ENCODE results near the gene CYSTM1. TPM values are rescaled to one million over a fixed set of nuclear protein-coding genes. Genes with fewer than 3 reads are reported as not detected.

Gene CYSTM1
- total and polyA plus RNA-seq, 4 donors = 8.1 to 45.7 (median 23.4) TPM

DNA sequence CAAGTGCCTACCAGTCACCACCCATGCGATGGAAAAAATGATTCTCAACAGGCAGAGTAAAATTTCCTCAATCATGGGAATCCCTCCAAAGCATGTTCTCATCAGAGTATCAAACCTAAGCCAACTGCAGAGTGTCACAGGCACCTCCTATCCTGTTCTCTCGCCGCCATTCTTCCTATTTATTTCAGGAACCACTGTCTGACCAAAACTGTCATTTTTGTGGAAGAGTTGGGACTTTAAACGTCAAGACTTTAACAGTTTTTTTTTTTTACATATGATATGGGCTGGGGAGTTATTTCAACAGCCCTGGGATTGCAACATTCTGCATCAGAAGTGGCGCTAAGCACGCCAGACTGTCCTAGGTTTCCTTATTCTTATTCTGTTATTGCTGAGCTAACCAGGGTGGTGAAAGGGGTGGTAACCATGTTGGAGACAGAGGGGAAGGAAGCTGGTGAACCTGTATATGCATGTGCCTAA lies 98.5 kb downstream of the CYSTM1 start:
- 77% methylated on average over 6 of the region's 6 CpGs for WGBS
- peaks cover 0 to 7% (median 0%) of the 10 kb centered on the region in 4 donors for H3K36me3 ChIP-seq (ENCODE audit: control insufficient read depth in 4 of 4, insufficient read depth in 3 of 4, low read depth in 1 of 4, low read length in 3 of 4)
- peak overlapping the region in 1 of 2 donors; percentile 12 for H3K27ac ChIP-seq (ENCODE audit: low read depth in 1 of 2, low read length in 2 of 2)
- H3K9me3 ChIP-seq (ENCODE audit: control insufficient read depth in 4 of 4, low read length in 3 of 4) = no peaks in the 10 kb centered on the region
- TF ChIP-seq EGR1 (IDR thresholded peaks at IDR 0.05; ENCODE audit: low read depth in 2 of 2) = no peak
- no peak for TF ChIP-seq NR2F2 (IDR thresholded peaks at IDR 0.05)
- no peak for TF ChIP-seq RAD21 (IDR thresholded peaks at IDR 0.05)
- TF ChIP-seq, protein P1, sequence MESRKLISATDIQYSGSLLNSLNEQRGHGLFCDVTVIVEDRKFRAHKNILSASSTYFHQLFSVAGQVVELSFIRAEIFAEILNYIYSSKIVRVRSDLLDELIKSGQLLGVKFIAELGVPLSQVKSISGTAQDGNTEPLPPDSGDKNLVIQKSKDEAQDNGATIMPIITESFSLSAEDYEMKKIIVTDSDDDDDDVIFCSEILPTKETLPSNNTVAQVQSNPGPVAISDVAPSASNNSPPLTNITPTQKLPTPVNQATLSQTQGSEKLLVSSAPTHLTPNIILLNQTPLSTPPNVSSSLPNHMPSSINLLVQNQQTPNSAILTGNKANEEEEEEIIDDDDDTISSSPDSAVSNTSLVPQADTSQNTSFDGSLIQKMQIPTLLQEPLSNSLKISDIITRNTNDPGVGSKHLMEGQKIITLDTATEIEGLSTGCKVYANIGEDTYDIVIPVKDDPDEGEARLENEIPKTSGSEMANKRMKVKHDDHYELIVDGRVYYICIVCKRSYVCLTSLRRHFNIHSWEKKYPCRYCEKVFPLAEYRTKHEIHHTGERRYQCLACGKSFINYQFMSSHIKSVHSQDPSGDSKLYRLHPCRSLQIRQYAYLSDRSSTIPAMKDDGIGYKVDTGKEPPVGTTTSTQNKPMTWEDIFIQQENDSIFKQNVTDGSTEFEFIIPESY (IDR thresholded peaks at IDR 0.05) = no peak
- peak; percentile 36 for TF ChIP-seq YY1 (IDR thresholded peaks at IDR 0.05)
- H3K4me1 ChIP-seq (ENCODE audit: control insufficient read depth in 4 of 4, insufficient read depth in 4 of 4, low read length in 3 of 4) = no peaks in the 10 kb centered on the region
- H3K9ac ChIP-seq (ENCODE audit: low read depth in 1 of 2, low read length in 2 of 2) = no peak overlapping the region
- DNase-seq (ENCODE audit: low spot score) = no peak
- H3K4me3 ChIP-seq (ENCODE audit: low read depth in 1 of 3, low read length in 3 of 3) = no peak overlapping the region
- no peaks in the 10 kb centered on the region for H3K27me3 ChIP-seq (ENCODE audit: control insufficient read depth in 4 of 4, insufficient read depth in 4 of 4, low read length in 3 of 4)

DNA sequence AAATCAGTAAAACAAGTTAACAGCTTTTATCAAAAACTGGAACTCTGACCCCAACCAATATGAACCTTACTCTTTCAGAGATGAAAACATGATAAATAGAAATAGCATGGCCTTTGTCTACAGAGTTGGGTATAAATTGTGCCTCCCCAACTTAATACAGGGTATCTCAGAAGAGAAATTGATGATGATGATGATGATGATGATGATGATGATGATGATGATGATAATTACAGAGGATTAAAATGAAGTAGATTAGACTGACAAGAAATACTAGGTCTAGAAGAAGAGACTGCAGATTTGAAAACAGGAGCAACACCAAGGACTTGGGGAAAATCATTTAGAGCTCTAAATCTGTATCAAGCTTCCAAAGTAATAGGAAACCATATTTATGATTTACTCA lies 100.8 kb downstream of the CYSTM1 start:
- H3K9ac ChIP-seq (ENCODE audit: low read depth in 1 of 2, low read length in 2 of 2) = no peak overlapping the region
- H3K36me3 ChIP-seq (ENCODE audit: control insufficient read depth in 4 of 4, insufficient read depth in 3 of 4, low read depth in 1 of 4, low read length in 3 of 4) = peaks cover 3 to 7% (median 4%) of the 10 kb centered on the region in 4 donors
- DNase-seq (ENCODE audit: low spot score) = no peak
- no peaks in the 10 kb centered on the region for H3K27me3 ChIP-seq (ENCODE audit: control insufficient read depth in 4 of 4, insufficient read depth in 4 of 4, low read length in 3 of 4)
- no peaks in the 10 kb centered on the region for H3K4me1 ChIP-seq (ENCODE audit: control insufficient read depth in 4 of 4, insufficient read depth in 4 of 4, low read length in 3 of 4)
- TF ChIP-seq GABPA (IDR thresholded peaks at IDR 0.05 in 1 of 2, conservative IDR thresholded peaks at IDR 0.05 in 1 of 2) (no peak), FOXA2 (IDR thresholded peaks at IDR 0.05) (no peak), CTCF (IDR thresholded peaks at IDR 0.05; ENCODE audit: low read depth, low read length, missing input control) (no peak)
- H3K4me3 ChIP-seq (ENCODE audit: low read depth in 1 of 3, low read length in 3 of 3) = no peak overlapping the region
- H3K9me3 ChIP-seq (ENCODE audit: control insufficient read depth in 4 of 4, low read length in 3 of 4) = no peaks in the 10 kb centered on the region
- H3K27ac ChIP-seq (ENCODE audit: low read depth in 1 of 2, low read length in 2 of 2) = no peak overlapping the region

DNA sequence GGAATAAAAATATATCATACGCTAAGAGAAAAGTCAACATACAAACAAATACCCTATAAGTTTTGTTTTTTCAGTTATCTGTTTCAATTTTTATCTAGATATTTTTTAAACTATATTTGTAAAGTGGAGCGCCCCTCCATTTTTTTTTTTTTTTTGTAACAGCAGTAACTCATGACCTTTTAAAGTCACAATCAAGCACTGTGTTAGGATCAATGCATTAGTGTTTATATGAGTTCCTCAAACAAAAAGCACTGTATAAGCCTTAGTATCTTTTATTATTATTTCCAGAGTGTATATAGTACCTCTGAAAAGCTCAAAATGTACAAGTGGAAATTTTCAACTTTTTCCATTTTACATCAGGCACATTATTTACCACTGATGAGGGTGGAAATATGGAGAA lies 107.3 kb downstream of the CYSTM1 start:
- Histone ChIP-seq H3K27ac (ENCODE audit: low read depth in 1 of 2, low read length in 2 of 2) (no peak overlapping the region), H3K9me3 (ENCODE audit: control insufficient read depth in 4 of 4, low read length in 3 of 4) (no peaks in the 10 kb centered on the region), H3K9ac (ENCODE audit: low read depth in 1 of 2, low read length in 2 of 2) (no peak overlapping the region), H3K4me1 (ENCODE audit: control insufficient read depth in 4 of 4, insufficient read depth in 4 of 4, low read length in 3 of 4) (peaks cover 0 to 3% (median 0%) of the 10 kb centered on the region in 4 donors), H3K27me3 (ENCODE audit: control insufficient read depth in 4 of 4, insufficient read depth in 4 of 4, low read length in 3 of 4) (no peaks in the 10 kb centered on the region), H3K36me3 (ENCODE audit: control insufficient read depth in 4 of 4, insufficient read depth in 3 of 4, low read depth in 1 of 4, low read length in 3 of 4) (peaks cover 2 to 5% (median 3%) of the 10 kb centered on the region in 4 donors), H3K4me3 (ENCODE audit: low read depth in 1 of 3, low read length in 3 of 3) (no peak overlapping the region)
- over 99% methylated on average over 2 of the region's 2 CpGs for WGBS
- no peak for DNase-seq (ENCODE audit: low spot score)
- no peak for TF ChIP-seq JUND (IDR thresholded peaks at IDR 0.05)
- TF ChIP-seq, protein P2, sequence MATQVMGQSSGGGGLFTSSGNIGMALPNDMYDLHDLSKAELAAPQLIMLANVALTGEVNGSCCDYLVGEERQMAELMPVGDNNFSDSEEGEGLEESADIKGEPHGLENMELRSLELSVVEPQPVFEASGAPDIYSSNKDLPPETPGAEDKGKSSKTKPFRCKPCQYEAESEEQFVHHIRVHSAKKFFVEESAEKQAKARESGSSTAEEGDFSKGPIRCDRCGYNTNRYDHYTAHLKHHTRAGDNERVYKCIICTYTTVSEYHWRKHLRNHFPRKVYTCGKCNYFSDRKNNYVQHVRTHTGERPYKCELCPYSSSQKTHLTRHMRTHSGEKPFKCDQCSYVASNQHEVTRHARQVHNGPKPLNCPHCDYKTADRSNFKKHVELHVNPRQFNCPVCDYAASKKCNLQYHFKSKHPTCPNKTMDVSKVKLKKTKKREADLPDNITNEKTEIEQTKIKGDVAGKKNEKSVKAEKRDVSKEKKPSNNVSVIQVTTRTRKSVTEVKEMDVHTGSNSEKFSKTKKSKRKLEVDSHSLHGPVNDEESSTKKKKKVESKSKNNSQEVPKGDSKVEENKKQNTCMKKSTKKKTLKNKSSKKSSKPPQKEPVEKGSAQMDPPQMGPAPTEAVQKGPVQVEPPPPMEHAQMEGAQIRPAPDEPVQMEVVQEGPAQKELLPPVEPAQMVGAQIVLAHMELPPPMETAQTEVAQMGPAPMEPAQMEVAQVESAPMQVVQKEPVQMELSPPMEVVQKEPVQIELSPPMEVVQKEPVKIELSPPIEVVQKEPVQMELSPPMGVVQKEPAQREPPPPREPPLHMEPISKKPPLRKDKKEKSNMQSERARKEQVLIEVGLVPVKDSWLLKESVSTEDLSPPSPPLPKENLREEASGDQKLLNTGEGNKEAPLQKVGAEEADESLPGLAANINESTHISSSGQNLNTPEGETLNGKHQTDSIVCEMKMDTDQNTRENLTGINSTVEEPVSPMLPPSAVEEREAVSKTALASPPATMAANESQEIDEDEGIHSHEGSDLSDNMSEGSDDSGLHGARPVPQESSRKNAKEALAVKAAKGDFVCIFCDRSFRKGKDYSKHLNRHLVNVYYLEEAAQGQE (IDR thresholded peaks at IDR 0.05) = no peak
- TF ChIP-seq EGR1 (IDR thresholded peaks at IDR 0.05; ENCODE audit: low read depth in 2 of 2) = no peak
- TF ChIP-seq ATF3 (IDR thresholded peaks at IDR 0.05) = no peak
- no peak for TF ChIP-seq FOXA2 (IDR thresholded peaks at IDR 0.05)
- no peak for TF ChIP-seq TAF1 (conservative IDR thresholded peaks at IDR 0.05)
- no peak for TF ChIP-seq FOXA1 (IDR thresholded peaks at IDR 0.05)
- no peak for TF ChIP-seq NR2F2 (IDR thresholded peaks at IDR 0.05)
- TF ChIP-seq, protein P3, sequence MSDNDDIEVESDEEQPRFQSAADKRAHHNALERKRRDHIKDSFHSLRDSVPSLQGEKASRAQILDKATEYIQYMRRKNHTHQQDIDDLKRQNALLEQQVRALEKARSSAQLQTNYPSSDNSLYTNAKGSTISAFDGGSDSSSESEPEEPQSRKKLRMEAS (IDR thresholded peaks at IDR 0.05) = no peak
- TF ChIP-seq RXRA (IDR thresholded peaks at IDR 0.05) = no peak
- no peak for TF ChIP-seq SP1 (IDR thresholded peaks at IDR 0.05)
- no peak for TF ChIP-seq RAD21 (IDR thresholded peaks at IDR 0.05)
